ENCODE data around the gene NRN1L.

NRN1L gene

DNA sequence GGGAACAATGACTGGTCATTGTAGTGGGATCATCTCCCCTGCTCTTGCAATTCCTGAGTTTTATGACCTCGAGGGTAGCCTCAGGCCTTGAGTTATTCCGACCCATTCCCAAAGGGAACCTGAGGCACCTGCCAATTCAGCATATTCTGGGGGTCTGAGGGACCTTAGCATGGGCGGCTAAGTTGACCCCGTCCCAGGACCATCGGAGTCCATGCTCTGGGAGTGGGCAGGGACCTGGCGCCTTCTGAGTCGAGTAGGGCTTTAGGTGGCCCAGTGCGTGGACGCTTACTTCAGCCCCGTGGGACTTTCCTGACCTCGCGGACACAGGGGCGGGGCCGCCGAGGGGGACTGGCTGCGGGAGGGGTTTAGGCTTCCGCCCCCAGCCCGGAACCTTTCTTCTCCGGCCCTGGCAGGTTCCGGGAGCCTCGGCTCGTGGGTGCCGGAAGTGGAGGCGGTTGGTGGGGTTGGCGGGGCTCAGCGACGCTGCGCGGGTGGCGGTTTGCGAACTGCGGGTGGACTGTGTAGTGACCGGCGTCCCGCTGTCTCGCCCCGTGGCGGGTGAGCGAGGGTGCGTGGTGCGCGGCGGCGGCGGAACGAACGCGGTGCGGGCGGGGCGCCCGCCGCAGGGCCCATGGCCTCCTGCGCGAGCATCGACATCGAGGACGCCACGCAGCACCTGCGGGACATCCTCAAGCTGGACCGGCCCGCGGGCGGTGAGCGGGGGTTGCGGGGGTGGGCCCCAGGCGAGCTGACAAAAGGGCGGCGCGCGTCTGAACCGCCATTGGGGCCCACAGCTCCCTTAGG, 11.9 kb upstream of the NRN1L start, which contains the start of gene EDC4:
TSS of gene EDC4 (plus strand) at position 422 of the 804 bp plus-strand sequence. CDS start at position 632, 210 bp downstream.
- peak within 1 kb of the TSS; percentile 72 for H3K4me3 ChIP-seq (ENCODE audit: low read depth, low read length)
- peak within 1 kb of the TSS; percentile 61 for H3K27ac ChIP-seq
- H3K27me3 ChIP-seq (ENCODE audit: control insufficient read depth, insufficient read depth, low read length): no peaks in the 10 kb centered on the region
- H3K9ac ChIP-seq: peak within 1 kb of the TSS; percentile 74
- peak within 1 kb of the TSS; percentile 89 for H2AFZ ChIP-seq
- peaks cover 23% of the 10 kb centered on the region for H3K79me2 ChIP-seq
- H3K4me2 ChIP-seq (ENCODE audit: low read length): peak within 1 kb of the TSS; percentile 85
- no peak for TF ChIP-seq CTCF (IDR thresholded peaks at IDR 0.05)
- peaks cover 11% of the 10 kb centered on the region for H3K4me1 ChIP-seq
- H3K9me3 ChIP-seq (ENCODE audit: control insufficient read depth, low read length): no peaks in the 10 kb centered on the region
- no peaks in the 10 kb centered on the region for H3K36me3 ChIP-seq (ENCODE audit: control insufficient read depth, insufficient read depth, low read length)

GRCh38 chr16:67873435-67874370, 11.0 kb upstream of the NRN1L start:
- Histone ChIP-seq H3K4me1 (peaks cover 11% of the 10 kb centered on the region), H2AFZ (peak overlapping the region; percentile 89), H3K4me2 (ENCODE audit: low read length) (peak overlapping the region; percentile 85), H3K79me2 (peaks cover 23% of the 10 kb centered on the region), H3K9ac (peak overlapping the region; percentile 74), H3K27ac (peak overlapping the region; percentile 61), H3K9me3 (ENCODE audit: control insufficient read depth, low read length) (no peaks in the 10 kb centered on the region), H3K27me3 (ENCODE audit: control insufficient read depth, insufficient read depth, low read length) (no peaks in the 10 kb centered on the region), H3K4me3 (ENCODE audit: low read depth, low read length) (peak overlapping the region; percentile 72), H3K36me3 (ENCODE audit: control insufficient read depth, insufficient read depth, low read length) (no peaks in the 10 kb centered on the region)
- TF ChIP-seq CTCF (IDR thresholded peaks at IDR 0.05): no peak

GRCh38 chr16:67874372-67874771, 10.3 kb upstream of the NRN1L start:
- Histone ChIP-seq H3K9ac (no peak overlapping the region), H2AFZ (no peak overlapping the region), H3K4me3 (ENCODE audit: low read depth, low read length) (peak overlapping the region; percentile 72), H3K9me3 (ENCODE audit: control insufficient read depth, low read length) (no peaks in the 10 kb centered on the region), H3K4me2 (ENCODE audit: low read length) (peak overlapping the region; percentile 85), H3K27me3 (ENCODE audit: control insufficient read depth, insufficient read depth, low read length) (no peaks in the 10 kb centered on the region), H3K79me2 (peaks cover 23% of the 10 kb centered on the region), H3K4me1 (peaks cover 11% of the 10 kb centered on the region), H3K36me3 (ENCODE audit: control insufficient read depth, insufficient read depth, low read length) (no peaks in the 10 kb centered on the region), H3K27ac (no peak overlapping the region)
- TF ChIP-seq CTCF (IDR thresholded peaks at IDR 0.05): no peak

GRCh38 chr16:67877064-67877463, 7.6 kb upstream of the NRN1L start:
- Histone ChIP-seq H3K9ac (no peak overlapping the region), H3K4me2 (ENCODE audit: low read length) (peak overlapping the region; percentile 33), H3K4me1 (peaks cover 11% of the 10 kb centered on the region), H3K27me3 (ENCODE audit: control insufficient read depth, insufficient read depth, low read length) (no peaks in the 10 kb centered on the region), H3K79me2 (peaks cover 23% of the 10 kb centered on the region), H2AFZ (no peak overlapping the region), H3K4me3 (ENCODE audit: low read depth, low read length) (no peak overlapping the region), H3K27ac (no peak overlapping the region), H3K9me3 (ENCODE audit: control insufficient read depth, low read length) (no peaks in the 10 kb centered on the region), H3K36me3 (ENCODE audit: control insufficient read depth, insufficient read depth, low read length) (no peaks in the 10 kb centered on the region)
- no peak for TF ChIP-seq CTCF (IDR thresholded peaks at IDR 0.05)

Data from parathyroid adenoma (tissue), 2 donors.